Measurements from ENCODE around the gene LAMC3.
A peak's percentile ranks its signal among the peaks of the same experiment; 100 is the strongest.

Gene LAMC3

GRCh38 chr9:131117121-131117761 lies 108.3 kb downstream of the LAMC3 start:
- H3K27me3 Mint-ChIP-seq: peaks cover 15% of the 10 kb centered on the region
- no peaks in the 10 kb centered on the region for H3K9me3 Mint-ChIP-seq
- no peaks in the 10 kb centered on the region for H3K36me3 Mint-ChIP-seq (ENCODE audit: low read depth)
- H3K4me3 Mint-ChIP-seq: no peak overlapping the region
- no peak overlapping the region for H3K27ac Mint-ChIP-seq
- no peaks in the 10 kb centered on the region for H3K4me1 Mint-ChIP-seq (ENCODE audit: low read depth)

GRCh38 chr9:131117762-131118145 lies 108.8 kb downstream of the LAMC3 start:
- Mint-ChIP-seq H3K9me3 (no peaks in the 10 kb centered on the region), H3K27me3 (peaks cover 15% of the 10 kb centered on the region), H3K4me3 (no peak overlapping the region), H3K36me3 (ENCODE audit: low read depth) (no peaks in the 10 kb centered on the region), H3K27ac (no peak overlapping the region), H3K4me1 (ENCODE audit: low read depth) (no peaks in the 10 kb centered on the region)

- Mint-ChIP-seq H3K27ac (no peak overlapping the region), H3K36me3 (ENCODE audit: low read depth) (no peaks in the 10 kb centered on the region), H3K4me1 (ENCODE audit: low read depth) (peaks cover under 1% of the 10 kb centered on the region), H3K9me3 (no peaks in the 10 kb centered on the region), H3K4me3 (no peak overlapping the region), H3K27me3 (peaks cover 15% of the 10 kb centered on the region)
Observed at GRCh38 chr9:131119600-131119999, 110.6 kb downstream of the LAMC3 start.

GRCh38 chr9:131120620-131121228 lies 111.8 kb downstream of the LAMC3 start:
- no peak overlapping the region for H3K27ac Mint-ChIP-seq
- H3K9me3 Mint-ChIP-seq: no peaks in the 10 kb centered on the region
- H3K36me3 Mint-ChIP-seq (ENCODE audit: low read depth): peaks cover 3% of the 10 kb centered on the region
- H3K4me3 Mint-ChIP-seq: no peak overlapping the region
- peaks cover 10% of the 10 kb centered on the region for H3K4me1 Mint-ChIP-seq (ENCODE audit: low read depth)
- peaks cover 15% of the 10 kb centered on the region for H3K27me3 Mint-ChIP-seq

GRCh38 chr9:131121346-131121745 lies 112.4 kb downstream of the LAMC3 start:
- H3K4me1 Mint-ChIP-seq (ENCODE audit: low read depth): peaks cover 16% of the 10 kb centered on the region
- H3K9me3 Mint-ChIP-seq: no peaks in the 10 kb centered on the region
- peaks cover 3% of the 10 kb centered on the region for H3K36me3 Mint-ChIP-seq (ENCODE audit: low read depth)
- no peak overlapping the region for H3K27ac Mint-ChIP-seq
- peaks cover 15% of the 10 kb centered on the region for H3K27me3 Mint-ChIP-seq
- no peak overlapping the region for H3K4me3 Mint-ChIP-seq

GRCh38 chr9:131122158-131122557 lies 113.2 kb downstream of the LAMC3 start:
- Mint-ChIP-seq H3K4me1 (ENCODE audit: low read depth) (peaks cover 21% of the 10 kb centered on the region), H3K4me3 (no peak overlapping the region), H3K36me3 (ENCODE audit: low read depth) (peaks cover 3% of the 10 kb centered on the region), H3K9me3 (no peaks in the 10 kb centered on the region), H3K27me3 (peaks cover 9% of the 10 kb centered on the region), H3K27ac (no peak overlapping the region)

GRCh38 chr9:131125038-131125287 lies 116.0 kb downstream of the LAMC3 start:
- H3K4me1 Mint-ChIP-seq (ENCODE audit: low read depth): peaks cover 35% of the 10 kb centered on the region
- peaks cover 30% of the 10 kb centered on the region for H3K36me3 Mint-ChIP-seq (ENCODE audit: low read depth)
- H3K27me3 Mint-ChIP-seq: no peaks in the 10 kb centered on the region
- H3K27ac Mint-ChIP-seq: peak overlapping the region; percentile 99
- no peaks in the 10 kb centered on the region for H3K9me3 Mint-ChIP-seq
- H3K4me3 Mint-ChIP-seq: peak overlapping the region; percentile 99

- Mint-ChIP-seq H3K9me3 (no peaks in the 10 kb centered on the region), H3K27ac (peak within 1 kb of the TSS; percentile 99), H3K4me1 (ENCODE audit: low read depth) (peaks cover 36% of the 10 kb centered on the region), H3K27me3 (no peaks in the 10 kb centered on the region), H3K4me3 (peak within 1 kb of the TSS; percentile 99), H3K36me3 (ENCODE audit: low read depth) (peaks cover 34% of the 10 kb centered on the region)
Observed at GRCh38 chr9:131125288-131126058, 116.5 kb downstream of the LAMC3 start, which contains the start of gene NUP214. Gene NUP214, plus strand, starts transcription at chr9:131125586. Its CDS starts 119 bp downstream, at chr9:131125705.

- Mint-ChIP-seq H3K36me3 (ENCODE audit: low read depth) (peaks cover 39% of the 10 kb centered on the region), H3K27me3 (no peaks in the 10 kb centered on the region), H3K27ac (peak overlapping the region; percentile 99), H3K9me3 (no peaks in the 10 kb centered on the region), H3K4me1 (ENCODE audit: low read depth) (peaks cover 38% of the 10 kb centered on the region), H3K4me3 (peak overlapping the region; percentile 99)
Observed at GRCh38 chr9:131126059-131126426, 117.1 kb downstream of the LAMC3 start.

- H3K27ac Mint-ChIP-seq: peak overlapping the region; percentile 12
- H3K36me3 Mint-ChIP-seq (ENCODE audit: low read depth): peaks cover 64% of the 10 kb centered on the region
- H3K27me3 Mint-ChIP-seq: no peaks in the 10 kb centered on the region
- H3K4me3 Mint-ChIP-seq: no peak overlapping the region
- no peaks in the 10 kb centered on the region for H3K9me3 Mint-ChIP-seq
- peaks cover 38% of the 10 kb centered on the region for H3K4me1 Mint-ChIP-seq (ENCODE audit: low read depth)
Observed at GRCh38 chr9:131129183-131129582, 120.2 kb downstream of the LAMC3 start.

GRCh38 chr9:131138676-131139075 lies 129.7 kb downstream of the LAMC3 start:
- Mint-ChIP-seq H3K4me1 (ENCODE audit: low read depth) (no peaks in the 10 kb centered on the region), H3K36me3 (ENCODE audit: low read depth) (peaks cover 87% of the 10 kb centered on the region), H3K9me3 (no peaks in the 10 kb centered on the region)

GRCh38 chr9:131140112-131140511 lies 131.1 kb downstream of the LAMC3 start:
- Mint-ChIP-seq H3K27me3 (no peaks in the 10 kb centered on the region), H3K9me3 (no peaks in the 10 kb centered on the region), H3K27ac (peak overlapping the region; percentile 57), H3K4me1 (ENCODE audit: low read depth) (no peaks in the 10 kb centered on the region), H3K4me3 (no peak overlapping the region), H3K36me3 (ENCODE audit: low read depth) (peaks cover 86% of the 10 kb centered on the region)

More at GRCh38 chr9:131138676-131139075, 129.7 kb downstream of the LAMC3 start:
- no peaks in the 10 kb centered on the region for H3K27me3 Mint-ChIP-seq
- no peak overlapping the region for H3K27ac Mint-ChIP-seq
- no peak overlapping the region for H3K4me3 Mint-ChIP-seq

- no peaks in the 10 kb centered on the region for H3K9me3 Mint-ChIP-seq
- H3K4me3 Mint-ChIP-seq: no peak overlapping the region
- H3K27ac Mint-ChIP-seq: peak overlapping the region; percentile 57
- no peaks in the 10 kb centered on the region for H3K27me3 Mint-ChIP-seq
- no peaks in the 10 kb centered on the region for H3K4me1 Mint-ChIP-seq (ENCODE audit: low read depth)
- H3K36me3 Mint-ChIP-seq (ENCODE audit: low read depth): peaks cover 86% of the 10 kb centered on the region
Observed at GRCh38 chr9:131140550-131140949, 131.6 kb downstream of the LAMC3 start.

- Mint-ChIP-seq H3K27ac (no peak overlapping the region), H3K36me3 (ENCODE audit: low read depth) (peaks cover 87% of the 10 kb centered on the region), H3K27me3 (no peaks in the 10 kb centered on the region), H3K4me3 (no peak overlapping the region), H3K4me1 (ENCODE audit: low read depth) (no peaks in the 10 kb centered on the region), H3K9me3 (no peaks in the 10 kb centered on the region)
Observed at GRCh38 chr9:131142160-131142559, 133.2 kb downstream of the LAMC3 start.

Measured in stimulated activated naive CD8-positive, alpha-beta T cell treated with anti-CD3 and anti-CD28 coated beads, Interleukin-15, Interleukin-2, amounts not matched to agents 100 ng/mL and 50 ng/mL, for 24 hours (primary cell).